ENCODE data around the gene TMEM47. TPM values are rescaled to one million over a fixed set of nuclear protein-coding genes. Genes with fewer than 3 reads are reported as not detected.
A peak's percentile ranks its signal among the peaks of the same experiment; 100 is the strongest.

The TMEM47 gene
- total and polyA plus RNA-seq, 9 of the 15 experiments (the other 6 are each of a cell fraction or from before 2014, with no cell fraction given) = 0.03 to 0.04 (median 0.03) TPM; not detected in 6

GRCh38 chrX:34619920-34620319 is 37.2 kb downstream of the TMEM47 start (continued):
- TF ChIP-seq EWSR1 (IDR thresholded peaks at IDR 0.05; ENCODE audit: borderline replicate concordance, low read depth, partially characterized antibody) = no peak

GRCh38 chrX:34612036-34612435 is 45.0 kb downstream of the TMEM47 start:
- FAIRE-seq = no peak
- H4K20me1 ChIP-seq (replicated peaks; ENCODE audit: control insufficient read depth, insufficient read depth, low read length) = no peaks in the 10 kb centered on the region
- CTCF ChIA-PET (ENCODE audit: low intra/inter-chr PET ratio) = no interaction called here
- no peaks in the 10 kb centered on the region for H3K36me3 ChIP-seq (ENCODE audit: control insufficient read depth, insufficient read depth, low read length)
- H3K4me2 ChIP-seq (ENCODE audit: insufficient read depth, low read length) = no peak overlapping the region
- no peaks in the 10 kb centered on the region for H3K27me3 ChIP-seq (ENCODE audit: control insufficient read depth in 2 of 2, insufficient read depth in 2 of 2, low read length in 2 of 2)
- no peak for ATAC-seq
- 0% methylated on average over 4 of the region's 4 CpGs for WGBS (ENCODE audit: insufficient coverage, low coverage, missing lambda C conversion rate)
- no peak for DNase-seq (ENCODE audit: extremely low read depth in 1 of 4, low spot score in 3 of 4)
- H3K9ac ChIP-seq (ENCODE audit: insufficient read depth in 1 of 2, low read depth in 2 of 2, low read length in 2 of 2) = no peak overlapping the region
- POLR2A ChIA-PET = no interaction called here
- intact Hi-C loops (cut with micrococcal nuclease) (no loop called here), in situ Hi-C loops (cut with MboI) (no loop called here)
- H3K9me3 ChIP-seq (replicated peaks; ENCODE audit: control insufficient read depth, insufficient read depth, low read depth, low read length) = no peaks in the 10 kb centered on the region
- no peaks in the 10 kb centered on the region for H3K4me1 ChIP-seq (replicated peaks in 1 of 2; ENCODE audit: control insufficient read depth in 2 of 2, insufficient read depth in 2 of 2, low read length in 2 of 2)
- H3K4me3 ChIP-seq = no peak overlapping the region
- H3K79me2 ChIP-seq (ENCODE audit: control insufficient read depth, insufficient read depth, low read length) = no peaks in the 10 kb centered on the region
- TF ChIP-seq MCM7 (IDR thresholded peaks at IDR 0.05) = no peak
- no peak overlapping the region for H2AFZ ChIP-seq (ENCODE audit: low read depth, low read length)
- no TSS peak for BruUV-seq (replicated peaks)
- no peak overlapping the region for H3K27ac ChIP-seq (ENCODE audit: extremely low read depth, low read depth, low read length)
- no peaks in the 10 kb centered on the region for H3K9me1 ChIP-seq (ENCODE audit: control insufficient read depth, insufficient read depth, low read length)

- intact Hi-C loops (cut with micrococcal nuclease) (no loop called here), in situ Hi-C loops (cut with MboI) (no loop called here)
- no TSS peak for BruUV-seq (replicated peaks)
- 0% methylated on average over 1 of the region's 1 CpG for WGBS (ENCODE audit: insufficient coverage, low coverage, missing lambda C conversion rate)
- no peak overlapping the region for H3K4me3 ChIP-seq
- no peaks in the 10 kb centered on the region for H3K9me1 ChIP-seq (ENCODE audit: control insufficient read depth, insufficient read depth, low read length)
- ChIA-PET CTCF (ENCODE audit: low intra/inter-chr PET ratio) (no interaction called here), POLR2A (no interaction called here)
- DNase-seq (ENCODE audit: extremely low read depth in 1 of 4, low spot score in 3 of 4) = no peak
- no peaks in the 10 kb centered on the region for H3K9me3 ChIP-seq (replicated peaks; ENCODE audit: control insufficient read depth, insufficient read depth, low read depth, low read length)
- H4K20me1 ChIP-seq (replicated peaks; ENCODE audit: control insufficient read depth, insufficient read depth, low read length) = no peaks in the 10 kb centered on the region
- TF ChIP-seq NCOA1 (IDR thresholded peaks at IDR 0.05; ENCODE audit: low read depth) = no peak
- no peak for TF ChIP-seq MTF1 (CRISPR knock-in tag; IDR thresholded peaks at IDR 0.05; ENCODE audit: borderline replicate concordance)
- TF ChIP-seq ZKSCAN1 (IDR thresholded peaks at IDR 0.05; ENCODE audit: low read depth, low read length) = no peak
- TF ChIP-seq ZBTB5 (IDR thresholded peaks at IDR 0.05) = no peak
- peak; percentile 50; the same call in 1 of the 2 replicates for TF ChIP-seq MAFK (IDR thresholded peaks at IDR 0.05; ENCODE audit: low read length)
- no peak for TF ChIP-seq KHSRP (IDR thresholded peaks at IDR 0.05)
- peak; percentile 38 for TF ChIP-seq ZNF316 (IDR thresholded peaks at IDR 0.05)
- 0 out of 2 replicates have a peak, but pooled peaks have one; percentile 13 for TF ChIP-seq C11orf30 (IDR thresholded peaks at IDR 0.05; ENCODE audit: low read depth)
- 0 out of 2 replicates have a peak, but pooled peaks have one; percentile 16 for TF ChIP-seq MAFG (tag; conservative IDR thresholded peaks at IDR 0.05)
- TF ChIP-seq MXD1 (CRISPR knock-in tag; IDR thresholded peaks at IDR 0.05; ENCODE audit: borderline replicate concordance, poor library complexity, severe bottlenecking) = no peak
- TF ChIP-seq MAFF (IDR thresholded peaks at IDR 0.05; ENCODE audit: low read length) = peak; percentile 49; the same call in 1 of the 2 replicates
- no peak overlapping the region for H2AFZ ChIP-seq (ENCODE audit: low read depth, low read length)
- H3K4me1 ChIP-seq (replicated peaks in 1 of 2; ENCODE audit: control insufficient read depth in 2 of 2, insufficient read depth in 2 of 2, low read length in 2 of 2) = no peaks in the 10 kb centered on the region
- no peak overlapping the region for H3K9ac ChIP-seq (ENCODE audit: insufficient read depth in 1 of 2, low read depth in 2 of 2, low read length in 2 of 2)
- H3K79me2 ChIP-seq (ENCODE audit: control insufficient read depth, insufficient read depth, low read length) = no peaks in the 10 kb centered on the region
- H3K27ac ChIP-seq (ENCODE audit: extremely low read depth, low read depth, low read length) = no peak overlapping the region
- FAIRE-seq = no peak
- H3K4me2 ChIP-seq (ENCODE audit: insufficient read depth, low read length) = no peak overlapping the region
- no peaks in the 10 kb centered on the region for H3K36me3 ChIP-seq (ENCODE audit: control insufficient read depth, insufficient read depth, low read length)
- no peak for ATAC-seq
- H3K27me3 ChIP-seq (ENCODE audit: control insufficient read depth in 2 of 2, insufficient read depth in 2 of 2, low read length in 2 of 2) = no peaks in the 10 kb centered on the region
Observed at GRCh38 chrX:34598362-34598761, 58.7 kb downstream of the TMEM47 start.

All from K562 (cell line).